ENCODE data around the gene KPNA6. TPM values are rescaled to one million over a fixed set of nuclear protein-coding genes. Genes with fewer than 3 reads are reported as not detected.
A peak's percentile ranks its signal among the peaks of the same experiment; 100 is the strongest.

KPNA6 gene
- total and polyA plus RNA-seq, 9 of the 15 experiments (the other 6 are each of a cell fraction or from before 2014, with no cell fraction given), result 20.1 to 54.6 (median 32.2) TPM

DNA sequence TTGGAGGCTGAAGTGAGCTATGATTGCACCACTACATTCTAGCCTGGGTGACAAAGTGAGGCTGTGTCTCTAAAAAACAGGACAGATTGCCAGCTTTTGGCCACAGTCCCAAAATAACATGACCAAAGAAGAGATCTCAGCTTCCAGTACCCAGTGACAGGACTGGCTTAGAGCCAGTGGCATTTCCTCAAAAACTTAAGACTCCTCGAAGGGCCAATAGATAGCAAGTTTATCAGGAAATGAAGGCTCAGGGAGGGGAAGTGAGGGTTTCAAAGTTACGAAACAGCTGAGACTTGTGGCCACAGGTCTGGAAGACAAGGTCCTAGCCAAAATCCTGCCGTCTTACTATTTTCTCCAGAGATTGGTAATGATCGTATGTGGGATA lies 41.4 kb upstream of the KPNA6 start (continued):
- TF ChIP-seq, protein P1, sequence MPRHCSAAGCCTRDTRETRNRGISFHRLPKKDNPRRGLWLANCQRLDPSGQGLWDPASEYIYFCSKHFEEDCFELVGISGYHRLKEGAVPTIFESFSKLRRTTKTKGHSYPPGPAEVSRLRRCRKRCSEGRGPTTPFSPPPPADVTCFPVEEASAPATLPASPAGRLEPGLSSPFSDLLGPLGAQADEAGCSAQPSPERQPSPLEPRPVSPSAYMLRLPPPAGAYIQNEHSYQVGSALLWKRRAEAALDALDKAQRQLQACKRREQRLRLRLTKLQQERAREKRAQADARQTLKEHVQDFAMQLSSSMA (CRISPR knock-in tag; IDR thresholded peaks at IDR 0.05), result no peak
- TF ChIP-seq RBM25 (IDR thresholded peaks at IDR 0.05; ENCODE audit: low read depth, low read length, severe bottlenecking) (no peak), SMARCA4 (IDR thresholded peaks at IDR 0.05) (peak; percentile 64; the same call in 1 of the 2 replicates), ZNF217 (CRISPR knock-in tag; IDR thresholded peaks at IDR 0.05) (no peak), PHF21A (IDR thresholded peaks at IDR 0.05; ENCODE audit: borderline replicate concordance, low read depth) (no peak), PRPF4 (IDR thresholded peaks at IDR 0.05; ENCODE audit: insufficient read depth, low read depth, low read length, poor library complexity, severe bottlenecking) (no peak), HCFC1 (IDR thresholded peaks at IDR 0.05; ENCODE audit: low read depth, low read length) (no peak), CXXC5 (CRISPR knock-in tag; IDR thresholded peaks at IDR 0.05) (no peak), GABPB2 (CRISPR knock-in tag; conservative IDR thresholded peaks at IDR 0.05) (no peak), STAT5B (CRISPR knock-in tag; IDR thresholded peaks at IDR 0.05) (no peak), ZZZ3 (IDR thresholded peaks at IDR 0.05) (no peak), NFRKB (IDR thresholded peaks at IDR 0.05; ENCODE audit: low read depth) (no peak), CHD4 (IDR thresholded peaks at IDR 0.05; ENCODE audit: insufficient read depth, insufficient replicate concordance, low read depth, low read length, poor library complexity, severe bottlenecking) (no peak), KDM1A (IDR thresholded peaks at IDR 0.05) (0 out of 4 replicates have a peak, but pooled peaks of 1 of the 2 experiments have one; percentile 16)
- TF ChIP-seq, protein P2, sequence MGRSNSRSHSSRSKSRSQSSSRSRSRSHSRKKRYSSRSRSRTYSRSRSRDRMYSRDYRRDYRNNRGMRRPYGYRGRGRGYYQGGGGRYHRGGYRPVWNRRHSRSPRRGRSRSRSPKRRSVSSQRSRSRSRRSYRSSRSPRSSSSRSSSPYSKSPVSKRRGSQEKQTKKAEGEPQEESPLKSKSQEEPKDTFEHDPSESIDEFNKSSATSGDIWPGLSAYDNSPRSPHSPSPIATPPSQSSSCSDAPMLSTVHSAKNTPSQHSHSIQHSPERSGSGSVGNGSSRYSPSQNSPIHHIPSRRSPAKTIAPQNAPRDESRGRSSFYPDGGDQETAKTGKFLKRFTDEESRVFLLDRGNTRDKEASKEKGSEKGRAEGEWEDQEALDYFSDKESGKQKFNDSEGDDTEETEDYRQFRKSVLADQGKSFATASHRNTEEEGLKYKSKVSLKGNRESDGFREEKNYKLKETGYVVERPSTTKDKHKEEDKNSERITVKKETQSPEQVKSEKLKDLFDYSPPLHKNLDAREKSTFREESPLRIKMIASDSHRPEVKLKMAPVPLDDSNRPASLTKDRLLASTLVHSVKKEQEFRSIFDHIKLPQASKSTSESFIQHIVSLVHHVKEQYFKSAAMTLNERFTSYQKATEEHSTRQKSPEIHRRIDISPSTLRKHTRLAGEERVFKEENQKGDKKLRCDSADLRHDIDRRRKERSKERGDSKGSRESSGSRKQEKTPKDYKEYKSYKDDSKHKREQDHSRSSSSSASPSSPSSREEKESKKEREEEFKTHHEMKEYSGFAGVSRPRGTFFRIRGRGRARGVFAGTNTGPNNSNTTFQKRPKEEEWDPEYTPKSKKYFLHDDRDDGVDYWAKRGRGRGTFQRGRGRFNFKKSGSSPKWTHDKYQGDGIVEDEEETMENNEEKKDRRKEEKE (IDR thresholded peaks at IDR 0.05; ENCODE audit: borderline replicate concordance in 1 of 2, control insufficient read depth in 1 of 2, low read depth in 2 of 2, low read length in 1 of 2), result no peak
- TF ChIP-seq, protein P3, sequence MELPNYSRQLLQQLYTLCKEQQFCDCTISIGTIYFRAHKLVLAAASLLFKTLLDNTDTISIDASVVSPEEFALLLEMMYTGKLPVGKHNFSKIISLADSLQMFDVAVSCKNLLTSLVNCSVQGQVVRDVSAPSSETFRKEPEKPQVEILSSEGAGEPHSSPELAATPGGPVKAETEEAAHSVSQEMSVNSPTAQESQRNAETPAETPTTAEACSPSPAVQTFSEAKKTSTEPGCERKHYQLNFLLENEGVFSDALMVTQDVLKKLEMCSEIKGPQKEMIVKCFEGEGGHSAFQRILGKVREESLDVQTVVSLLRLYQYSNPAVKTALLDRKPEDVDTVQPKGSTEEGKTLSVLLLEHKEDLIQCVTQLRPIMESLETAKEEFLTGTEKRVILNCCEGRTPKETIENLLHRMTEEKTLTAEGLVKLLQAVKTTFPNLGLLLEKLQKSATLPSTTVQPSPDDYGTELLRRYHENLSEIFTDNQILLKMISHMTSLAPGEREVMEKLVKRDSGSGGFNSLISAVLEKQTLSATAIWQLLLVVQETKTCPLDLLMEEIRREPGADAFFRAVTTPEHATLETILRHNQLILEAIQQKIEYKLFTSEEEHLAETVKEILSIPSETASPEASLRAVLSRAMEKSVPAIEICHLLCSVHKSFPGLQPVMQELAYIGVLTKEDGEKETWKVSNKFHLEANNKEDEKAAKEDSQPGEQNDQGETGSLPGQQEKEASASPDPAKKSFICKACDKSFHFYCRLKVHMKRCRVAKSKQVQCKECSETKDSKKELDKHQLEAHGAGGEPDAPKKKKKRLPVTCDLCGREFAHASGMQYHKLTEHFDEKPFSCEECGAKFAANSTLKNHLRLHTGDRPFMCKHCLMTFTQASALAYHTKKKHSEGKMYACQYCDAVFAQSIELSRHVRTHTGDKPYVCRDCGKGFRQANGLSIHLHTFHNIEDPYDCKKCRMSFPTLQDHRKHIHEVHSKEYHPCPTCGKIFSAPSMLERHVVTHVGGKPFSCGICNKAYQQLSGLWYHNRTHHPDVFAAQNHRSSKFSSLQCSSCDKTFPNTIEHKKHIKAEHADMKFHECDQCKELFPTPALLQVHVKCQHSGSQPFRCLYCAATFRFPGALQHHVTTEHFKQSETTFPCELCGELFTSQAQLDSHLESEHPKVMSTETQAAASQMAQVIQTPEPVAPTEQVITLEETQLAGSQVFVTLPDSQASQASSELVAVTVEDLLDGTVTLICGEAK (IDR thresholded peaks at IDR 0.05), result no peak
- TF ChIP-seq, protein P3 (CRISPR knock-in tag; IDR thresholded peaks at IDR 0.05), result no peak
